GM12878 (cell line): ENCODE results near the gene RNF166. TPM values are rescaled to one million over a fixed set of nuclear protein-coding genes. Genes with fewer than 3 reads are reported as not detected.

ENCODE experiments used
- CHD4 ChIP-seq: fragments of 200-600 bp; sonication (generic); IDR thresholded peaks from 2 replicates; pipeline ENCODE4 v1.6.1; 2016; ENCODE audit warnings: mild to moderate bottlenecking
- E2F4 ChIP-seq: IDR thresholded peaks from 2 replicates; pipeline ENCODE4 v1.6.1; 2012; ENCODE audit warnings: low read depth, low read length, improper control_type of control experiment
- MTA2 ChIP-seq: fragments of 450-650 bp; IDR thresholded peaks from 2 replicates; pipeline ENCODE4 v1.6.1; 2016; ENCODE audit warnings: low read depth, mild to moderate bottlenecking, moderate library complexity
- RFX5 ChIP-seq: IDR thresholded peaks from 2 replicates; pipeline ENCODE4 v1.6.1; 2011; ENCODE audit warnings: low read depth, low read length, improper control_type of control experiment
- SUZ12 ChIP-seq: fragments of 200-600 bp; sonication (generic); IDR thresholded peaks from one replicate; pipeline ENCODE4 v1.6.1; 2018; ENCODE audit warnings: antibody characterized with exemption, mild to moderate bottlenecking; ENCODE audit not compliant: unreplicated experiment
- polyA plus RNA-seq, 11 experiments: library from polyadenylated mRNA; depleted of rRNA in 4 of 11; unstranded in 6 of 11; stranded (reverse) in 5 of 11; fragments of >200 nt; fragmentation: Nextera tagmentation in 4 of 11; fragmentation: Illumina TruSeq in 1 of 11; extraction: Ambion mirVana in 4 of 11; extraction: Trizol in 1 of 11; gene quantifications; 1 replicate in 1 of 11; 2 replicates in 10 of 11; pipeline versions ENCODE4 v1.2.1 to v1.2.3, GENCODE V29; 2011 to 2016; ENCODE audit warnings: inconsistent platforms in 2 of 11, missing spikeins in 2 of 11, low read depth in 1 of 11
- total RNA-seq, 4 experiments: library from RNA; depleted of rRNA in 3 of 4; stranded (reverse); fragments of >200 nt in 3 of 4; fragmentation: Illumina TruSeq in 1 of 4; extraction: Trizol in 1 of 4; gene quantifications; 2 replicates each; pipeline versions ENCODE4 v1.2.1 to v1.2.3, GENCODE V29; 2013 to 2021
- TF ChIP-seq, protein P1 (sequence below): IDR thresholded peaks from 2 replicates; pipeline ENCODE4 v1.6.1; 2012; ENCODE audit warnings: mild to moderate bottlenecking, low read depth, low read length
- TF ChIP-seq, protein P2 (sequence below): fragments of 450-650 bp; IDR thresholded peaks from 2 replicates; pipeline ENCODE4 v1.6.1; 2016; ENCODE audit warnings: mild to moderate bottlenecking

The RNF166 gene
- total and polyA plus RNA-seq, 10 of the 15 experiments (the other 5 are each of a cell fraction or from before 2014, with no cell fraction given) = 0.48 to 32.8 (median 12.1) TPM

DNA sequence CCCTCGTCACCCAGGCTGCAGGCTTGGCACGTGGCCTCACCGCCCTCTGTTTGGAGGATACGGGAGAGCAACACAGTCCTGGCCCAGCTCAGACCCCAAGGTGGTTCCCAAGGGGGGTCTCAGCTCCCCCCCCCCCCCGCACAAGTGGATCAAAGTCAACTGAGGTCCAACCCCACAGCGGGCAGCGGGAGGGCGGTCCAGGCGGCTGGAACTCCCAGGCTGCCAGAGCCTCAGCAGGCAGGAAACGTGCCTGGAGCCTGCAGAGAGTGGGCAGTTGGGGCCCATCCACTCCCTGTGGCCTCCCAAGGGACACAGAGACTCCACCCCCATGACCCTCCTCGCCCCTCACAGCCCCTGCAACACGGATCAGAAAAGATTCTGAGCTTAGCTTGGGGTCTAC lies 42.2 kb upstream of the RNF166 start (continued):
- TF ChIP-seq, protein P1, sequence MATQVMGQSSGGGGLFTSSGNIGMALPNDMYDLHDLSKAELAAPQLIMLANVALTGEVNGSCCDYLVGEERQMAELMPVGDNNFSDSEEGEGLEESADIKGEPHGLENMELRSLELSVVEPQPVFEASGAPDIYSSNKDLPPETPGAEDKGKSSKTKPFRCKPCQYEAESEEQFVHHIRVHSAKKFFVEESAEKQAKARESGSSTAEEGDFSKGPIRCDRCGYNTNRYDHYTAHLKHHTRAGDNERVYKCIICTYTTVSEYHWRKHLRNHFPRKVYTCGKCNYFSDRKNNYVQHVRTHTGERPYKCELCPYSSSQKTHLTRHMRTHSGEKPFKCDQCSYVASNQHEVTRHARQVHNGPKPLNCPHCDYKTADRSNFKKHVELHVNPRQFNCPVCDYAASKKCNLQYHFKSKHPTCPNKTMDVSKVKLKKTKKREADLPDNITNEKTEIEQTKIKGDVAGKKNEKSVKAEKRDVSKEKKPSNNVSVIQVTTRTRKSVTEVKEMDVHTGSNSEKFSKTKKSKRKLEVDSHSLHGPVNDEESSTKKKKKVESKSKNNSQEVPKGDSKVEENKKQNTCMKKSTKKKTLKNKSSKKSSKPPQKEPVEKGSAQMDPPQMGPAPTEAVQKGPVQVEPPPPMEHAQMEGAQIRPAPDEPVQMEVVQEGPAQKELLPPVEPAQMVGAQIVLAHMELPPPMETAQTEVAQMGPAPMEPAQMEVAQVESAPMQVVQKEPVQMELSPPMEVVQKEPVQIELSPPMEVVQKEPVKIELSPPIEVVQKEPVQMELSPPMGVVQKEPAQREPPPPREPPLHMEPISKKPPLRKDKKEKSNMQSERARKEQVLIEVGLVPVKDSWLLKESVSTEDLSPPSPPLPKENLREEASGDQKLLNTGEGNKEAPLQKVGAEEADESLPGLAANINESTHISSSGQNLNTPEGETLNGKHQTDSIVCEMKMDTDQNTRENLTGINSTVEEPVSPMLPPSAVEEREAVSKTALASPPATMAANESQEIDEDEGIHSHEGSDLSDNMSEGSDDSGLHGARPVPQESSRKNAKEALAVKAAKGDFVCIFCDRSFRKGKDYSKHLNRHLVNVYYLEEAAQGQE = no peak
- TF ChIP-seq SUZ12 (no peak), MTA2 (no peak), E2F4 (no peak), CHD4 (no peak), RFX5 (no peak)
- TF ChIP-seq, protein P2, sequence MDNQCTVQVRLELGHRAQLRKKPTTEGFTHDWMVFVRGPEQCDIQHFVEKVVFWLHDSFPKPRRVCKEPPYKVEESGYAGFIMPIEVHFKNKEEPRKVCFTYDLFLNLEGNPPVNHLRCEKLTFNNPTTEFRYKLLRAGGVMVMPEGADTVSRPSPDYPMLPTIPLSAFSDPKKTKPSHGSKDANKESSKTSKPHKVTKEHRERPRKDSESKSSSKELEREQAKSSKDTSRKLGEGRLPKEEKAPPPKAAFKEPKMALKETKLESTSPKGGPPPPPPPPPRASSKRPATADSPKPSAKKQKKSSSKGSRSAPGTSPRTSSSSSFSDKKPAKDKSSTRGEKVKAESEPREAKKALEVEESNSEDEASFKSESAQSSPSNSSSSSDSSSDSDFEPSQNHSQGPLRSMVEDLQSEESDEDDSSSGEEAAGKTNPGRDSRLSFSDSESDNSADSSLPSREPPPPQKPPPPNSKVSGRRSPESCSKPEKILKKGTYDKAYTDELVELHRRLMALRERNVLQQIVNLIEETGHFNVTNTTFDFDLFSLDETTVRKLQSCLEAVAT = no peak
- TF ChIP-seq, all 136 proteins: peak for 0
